K562 (cell line): ENCODE measurements around the gene MYCBP2. TPM values are rescaled to one million over a fixed set of nuclear protein-coding genes. Genes with fewer than 3 reads are reported as not detected.

Experiments
- ATAC-seq: fragments of 200-7000 bp; cut with Tn5 transposase; 3 replicates; pipeline ENCODE4 v1.9.1; 2020; ENCODE audit warnings: moderate library complexity
- BruUV-seq: library from RNA; stranded (reverse); fragments of 400-500 nt; replicated peaks from 2 replicates; lab custom pipeline; 2021; lab: Mats Ljungman, UMichigan
- CTCF ChIA-PET: fragments of 300-600 bp; formaldehyde crosslinking; extraction: SDS; loops from one replicate; lab custom pipeline; 2021; ENCODE audit warnings: low intra/inter-chr PET ratio; lab: Yijun Ruan, JAX
- POLR2A ChIA-PET: fragments of 300-600, 350-650 bp; sonication (Branson Sonifier 250); formaldehyde crosslinking; extraction: SDS; loops from one replicate; lab custom pipeline; 2021; ENCODE audit warnings: antibody characterized with exemption, inconsistent platforms; lab: Yijun Ruan, JAX
- DNase-seq, 4 experiments: peaks; one replicate each; pipeline versions ENCODE4 v3.0.0 to v3.0.0-alpha.2; 2011 to 2018; ENCODE audit warnings: low spot score in 3 of 4, mixed read lengths in 3 of 4; ENCODE audit errors: extremely low read depth in 1 of 4
- FAIRE-seq: peaks from 2 replicates; lab custom pipeline; 2011; peaks lifted over from hg19 to GRCh38; lab: Jason Lieb, UNC
- H2AFZ ChIP-seq: 2 replicates; pipeline ENCODE4 v1.6.0; 2011; ENCODE audit warnings: low read depth, low read length, control low read depth, inconsistent platforms
- H3K27ac ChIP-seq: fragments of 200-600 bp; 3 replicates; pipeline ENCODE4 v1.8.0; 2011; ENCODE audit warnings: low read depth, mild to moderate bottlenecking, control low read depth, inconsistent platforms, low read length, moderate library complexity, mixed read lengths; ENCODE audit errors: extremely low read depth
- H3K27me3 ChIP-seq, 2 experiments: fragments of 300-600 bp in 1 of 2; 2 replicates in 1 of 2; 3 replicates in 1 of 2; pipeline versions ENCODE4 v1.6.0 to v1.8.0; 2011; ENCODE audit warnings: inconsistent platforms in 2 of 2, low read length in 2 of 2, mild to moderate bottlenecking in 1 of 2, mixed read lengths in 1 of 2, moderate library complexity in 1 of 2; ENCODE audit not compliant: control insufficient read depth in 2 of 2, insufficient read depth in 2 of 2
- H3K36me3 ChIP-seq: fragments of 300-600 bp; 3 replicates; pipeline ENCODE4 v1.8.0; 2011; ENCODE audit warnings: mild to moderate bottlenecking, low read length, inconsistent platforms; ENCODE audit not compliant: control insufficient read depth, insufficient read depth
- H3K4me1 ChIP-seq, 2 experiments: fragments of 200-600 bp in 1 of 2; replicated peaks in 1 of 2; 2 replicates in 1 of 2; 3 replicates in 1 of 2; pipeline versions ENCODE4 v1.5.1 to v1.8.0; 2011; ENCODE audit warnings: inconsistent platforms in 2 of 2, low read length in 2 of 2, mild to moderate bottlenecking in 1 of 2, mixed read lengths in 1 of 2, moderate library complexity in 1 of 2; ENCODE audit not compliant: control insufficient read depth in 2 of 2, insufficient read depth in 2 of 2
- H3K4me2 ChIP-seq: 2 replicates; pipeline ENCODE4 v1.6.1; 2011; ENCODE audit warnings: low read length, control low read depth, inconsistent platforms, mixed read lengths; ENCODE audit not compliant: insufficient read depth
- H3K4me3 ChIP-seq: fragments of 200-600 bp; sonication (generic), shearing (Covaris generic); 2 replicates; pipeline ENCODE4 v1.5.1; 2016; ENCODE audit warnings: control low read depth, inconsistent platforms
- H3K79me2 ChIP-seq: fragments of 200-600 bp; 3 replicates; pipeline ENCODE4 v1.8.0; 2011; ENCODE audit warnings: low read length, inconsistent platforms; ENCODE audit not compliant: control insufficient read depth, insufficient read depth
- H3K9ac ChIP-seq, 2 experiments: 2 replicates each; pipeline versions ENCODE4 v1.6.0 to v1.6.1; 2011; ENCODE audit warnings: low read depth in 2 of 2, low read length in 2 of 2, control low read depth in 1 of 2, inconsistent platforms in 1 of 2, mild to moderate bottlenecking in 1 of 2, mixed read lengths in 1 of 2; ENCODE audit not compliant: insufficient read depth in 1 of 2
- H3K9me1 ChIP-seq: one replicate; pipeline ENCODE4 v1.6.0; 2011; ENCODE audit warnings: inconsistent platforms, mild to moderate bottlenecking, low read length, moderate library complexity; ENCODE audit not compliant: control insufficient read depth, insufficient read depth
- H3K9me3 ChIP-seq: replicated peaks from 2 replicates; pipeline ENCODE4 v1.5.1; 2011; ENCODE audit warnings: low read depth, low read length, inconsistent platforms; ENCODE audit not compliant: control insufficient read depth, insufficient read depth
- H4K20me1 ChIP-seq: replicated peaks from 2 replicates; pipeline ENCODE4 v1.6.1; 2011; ENCODE audit warnings: low read length, inconsistent platforms, mixed read lengths; ENCODE audit not compliant: control insufficient read depth, insufficient read depth
- CBFB ChIP-seq: sonication (generic); formaldehyde crosslinking; IDR thresholded peaks from 2 replicates; pipeline ENCODE4 v1.4.0; 2020; ENCODE audit warnings: mild to moderate bottlenecking, missing genetic modification reagents
- TEAD1 ChIP-seq, 2 experiments: fragments of 450-650 bp in 1 of 2; sonication (generic) in 1 of 2; formaldehyde crosslinking; IDR thresholded peaks; 2 replicates each; pipeline versions ENCODE4 v1.4.0 to v1.8.0; 2020 to 2022; ENCODE audit warnings: mild to moderate bottlenecking in 2 of 2, missing genetic modification reagents in 1 of 2
- ZBED1 ChIP-seq: IDR thresholded peaks from 2 replicates; pipeline ENCODE4 v1.6.1; 2014
- ZBTB1 ChIP-seq: sonication (generic); formaldehyde crosslinking; IDR thresholded peaks from 2 replicates; pipeline ENCODE4 v1.8.1; 2023; ENCODE audit warnings: missing genetic modification reagents, low read depth, mild to moderate bottlenecking, borderline replicate concordance
- ZNF133 ChIP-seq: fragments of 250-450 bp; sonication (Bioruptor Pico); IDR thresholded peaks from 2 replicates; pipeline ENCODE4 v1.4.0; 2020; ENCODE audit warnings: mild to moderate bottlenecking
- WGBS: fragments of 100-300 bp; shearing (Covaris generic); methylation state at CpG from one replicate; pipeline ENCODE4 v1.1.6; 2016; ENCODE audit warnings: low coverage, mixed read lengths; ENCODE audit not compliant: insufficient coverage; ENCODE audit errors: missing lambda C conversion rate; 5-methylcytosine and 5-hydroxymethylcytosine counted together
- in situ Hi-C: fragments of 300-500 bp; cut with MboI; formaldehyde crosslinking; loops from 4 replicates; pipeline ENCODE4 v1.15.0; 2018; ENCODE audit warnings: inconsistent platforms, mixed read lengths
- intact Hi-C: fragments of 100-400 bp; cut with micrococcal nuclease; formaldehyde crosslinking; loops from 2 replicates; pipeline ENCODE4 v1.14.2; 2022
- polyA plus RNA-seq, 8 experiments: library from polyadenylated mRNA; depleted of rRNA in 4 of 8; stranded (reverse) in 5 of 8; unstranded in 3 of 8; fragments of >200 nt; fragmentation: Nextera tagmentation in 2 of 8; fragmentation: Illumina TruSeq in 1 of 8; extraction: Ambion mirVana in 2 of 8; extraction: Trizol in 1 of 8; gene quantifications; 2 replicates each; pipeline versions ENCODE4 v1.2.1 to v1.2.3, GENCODE V29; 2011 to 2014; ENCODE audit warnings: inconsistent platforms in 1 of 8, missing spikeins in 1 of 8
- total RNA-seq, 7 experiments: library from RNA; depleted of rRNA in 6 of 7; stranded (reverse); fragments of >200 nt in 6 of 7; fragmentation: Illumina TruSeq in 2 of 7; extraction: Trizol in 2 of 7; gene quantifications; 2 replicates each; pipeline versions ENCODE4 v1.2.1 to v1.2.3, GENCODE V29; 2011 to 2021; ENCODE audit warnings: low replicate concordance in 1 of 7
- TF ChIP-seq, protein P1 (sequence below): fragments of 250-450 bp; sonication (Bioruptor Pico); IDR thresholded peaks from 2 replicates; pipeline ENCODE4 v1.5.0; 2021; ENCODE audit warnings: mild to moderate bottlenecking, borderline replicate concordance

MYCBP2 gene
- total and polyA plus RNA-seq, 9 of the 15 experiments (the other 6 are each of a cell fraction or from before 2014, with no cell fraction given) = 13.2 to 47.2 (median 28.9) TPM

DNA sequence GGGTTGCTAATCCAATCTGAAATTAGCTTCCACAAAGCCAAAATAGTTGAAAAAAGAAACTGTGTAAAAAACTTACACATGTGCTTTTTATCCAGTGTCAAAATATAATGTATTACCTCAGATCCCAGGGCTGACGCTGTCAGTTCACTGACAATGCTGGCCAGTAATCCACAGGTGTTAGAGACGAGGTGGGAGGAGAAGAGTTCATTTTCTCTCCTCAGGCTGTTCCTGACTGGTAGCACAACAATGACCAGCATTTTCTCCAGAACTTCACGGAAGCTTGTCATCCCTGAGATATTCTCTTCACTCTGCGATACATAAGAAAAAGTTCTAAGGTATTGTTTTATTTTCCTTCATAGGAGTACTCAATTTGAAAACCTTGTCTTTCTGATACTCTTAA, 146.9 kb downstream of the MYCBP2 start:
- POLR2A ChIA-PET = no interaction called here
- in situ Hi-C loops = no loop called here
- DNase-seq (no peak), ATAC-seq (no peak), FAIRE-seq (no peak)
- no peaks in the 10 kb centered on the region for H4K20me1 ChIP-seq
- no peaks in the 10 kb centered on the region for H3K27me3 ChIP-seq
- H3K4me1 ChIP-seq = no peaks in the 10 kb centered on the region
- no peaks in the 10 kb centered on the region for H3K79me2 ChIP-seq
- 75% methylated on average over 4 of the region's 4 CpGs for WGBS
- no peak overlapping the region for H3K27ac ChIP-seq
- H3K36me3 ChIP-seq = peaks cover 51% of the 10 kb centered on the region; the same call in 2 of the 3 replicates
- CTCF ChIA-PET = no interaction called here
- BruUV-seq = no TSS peak
- no peaks in the 10 kb centered on the region for H3K9me1 ChIP-seq
- H3K9me3 ChIP-seq = no peaks in the 10 kb centered on the region
- TF ChIP-seq, protein P1, sequence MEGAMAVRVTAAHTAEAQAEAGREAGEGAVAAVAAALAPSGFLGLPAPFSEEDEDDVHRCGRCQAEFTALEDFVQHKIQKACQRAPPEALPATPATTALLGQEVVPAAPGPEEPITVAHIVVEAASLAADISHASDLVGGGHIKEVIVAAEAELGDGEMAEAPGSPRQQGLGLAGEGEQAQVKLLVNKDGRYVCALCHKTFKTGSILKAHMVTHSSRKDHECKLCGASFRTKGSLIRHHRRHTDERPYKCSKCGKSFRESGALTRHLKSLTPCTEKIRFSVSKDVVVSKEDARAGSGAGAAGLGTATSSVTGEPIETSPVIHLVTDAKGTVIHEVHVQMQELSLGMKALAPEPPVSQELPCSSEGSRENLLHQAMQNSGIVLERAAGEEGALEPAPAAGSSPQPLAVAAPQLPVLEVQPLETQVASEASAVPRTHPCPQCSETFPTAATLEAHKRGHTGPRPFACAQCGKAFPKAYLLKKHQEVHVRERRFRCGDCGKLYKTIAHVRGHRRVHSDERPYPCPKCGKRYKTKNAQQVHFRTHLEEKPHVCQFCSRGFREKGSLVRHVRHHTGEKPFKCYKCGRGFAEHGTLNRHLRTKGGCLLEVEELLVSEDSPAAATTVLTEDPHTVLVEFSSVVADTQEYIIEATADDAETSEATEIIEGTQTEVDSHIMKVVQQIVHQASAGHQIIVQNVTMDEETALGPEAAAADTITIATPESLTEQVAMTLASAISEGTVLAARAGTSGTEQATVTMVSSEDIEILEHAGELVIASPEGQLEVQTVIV = no peak
- TF ChIP-seq ZBED1 = no peak
- TF ChIP-seq ZNF133 (CRISPR knock-in tag) = no peak
- no peak for TF ChIP-seq CBFB (CRISPR knock-in tag)
- no peak for TF ChIP-seq ZBTB1 (CRISPR knock-in tag)
- TF ChIP-seq TEAD1 (CRISPR knock-in tag; IDR thresholded peaks at IDR 0.05) = no peak
- H3K4me3 ChIP-seq = no peak overlapping the region
- H3K9ac ChIP-seq = no peak overlapping the region
- H3K4me2 ChIP-seq = no peak overlapping the region
- intact Hi-C loops = no loop called here
- H2AFZ ChIP-seq = no peak overlapping the region
